GM20431 (cell line): ENCODE measurements around the gene GLTP.

Experiments used
- in situ Hi-C: fragments of 300-500 bp; cut with MseI, MboI; formaldehyde crosslinking; loops from one replicate; pipeline ENCODE4 v1.15.0; 2020; ENCODE audit warnings: low sequenced_read_pairs; ENCODE audit not compliant: unreplicated experiment

Gene GLTP

GRCh38 chr12:109847142-109847735 is 33.1 kb downstream of the GLTP start:
- in situ Hi-C loops: no loop called here

DNA sequence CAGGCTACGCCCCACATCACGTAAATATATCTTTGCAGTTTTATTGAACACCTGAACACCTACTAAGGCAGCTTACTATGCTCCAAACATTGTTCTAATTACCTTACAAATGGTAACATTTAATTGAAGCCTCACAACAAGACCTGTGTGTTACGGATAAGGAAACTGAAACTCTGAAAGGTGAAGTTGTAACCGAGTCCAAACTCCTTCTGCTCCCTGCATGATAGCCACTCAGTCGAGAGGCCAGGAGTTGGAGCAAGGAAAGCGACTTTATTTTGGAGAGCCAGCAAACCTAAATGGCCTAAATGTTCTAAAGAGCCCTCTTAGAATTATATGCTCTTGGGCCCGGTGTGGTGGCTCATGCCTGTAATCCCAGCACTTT is 34.5 kb downstream of the GLTP start:
- in situ Hi-C loops: no loop called here

- in situ Hi-C loops: no loop called here
Observed at GRCh38 chr12:109844983-109845823, 35.1 kb downstream of the GLTP start.

- in situ Hi-C loops: no loop called here
Observed at GRCh38 chr12:109844091-109844490, 36.2 kb downstream of the GLTP start.

DNA sequence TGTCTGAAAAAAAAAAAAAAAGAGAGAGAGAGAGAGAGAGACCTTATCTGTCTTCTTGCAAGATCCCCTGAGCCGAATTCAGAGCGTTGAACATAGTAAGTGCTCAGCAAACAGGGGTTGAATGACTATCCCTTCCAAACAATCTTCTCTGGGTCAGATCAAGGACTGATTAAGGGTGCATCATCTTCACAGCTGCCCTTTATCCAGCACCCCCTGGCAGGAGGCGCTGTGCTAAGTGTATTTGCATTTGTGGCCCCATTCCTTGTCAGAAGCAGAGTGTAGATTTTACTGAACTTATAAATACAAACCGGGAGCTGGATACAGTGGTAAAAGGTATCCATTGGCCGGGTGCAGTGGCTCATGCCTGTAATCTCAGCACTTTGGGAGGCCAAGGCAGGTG is 38.3 kb downstream of the GLTP start:
- in situ Hi-C loops: no loop called here

GRCh38 chr12:109841356-109841755 is 39.0 kb downstream of the GLTP start:
- in situ Hi-C loops: no loop called here

- in situ Hi-C loops: no loop called here
Observed at GRCh38 chr12:109840305-109841074, 39.9 kb downstream of the GLTP start.

GRCh38 chr12:109839444-109839843 is 40.9 kb downstream of the GLTP start:
- in situ Hi-C loops: no loop called here

- in situ Hi-C loops: no loop called here
Observed at GRCh38 chr12:109836916-109837315, 43.4 kb downstream of the GLTP start.

DNA sequence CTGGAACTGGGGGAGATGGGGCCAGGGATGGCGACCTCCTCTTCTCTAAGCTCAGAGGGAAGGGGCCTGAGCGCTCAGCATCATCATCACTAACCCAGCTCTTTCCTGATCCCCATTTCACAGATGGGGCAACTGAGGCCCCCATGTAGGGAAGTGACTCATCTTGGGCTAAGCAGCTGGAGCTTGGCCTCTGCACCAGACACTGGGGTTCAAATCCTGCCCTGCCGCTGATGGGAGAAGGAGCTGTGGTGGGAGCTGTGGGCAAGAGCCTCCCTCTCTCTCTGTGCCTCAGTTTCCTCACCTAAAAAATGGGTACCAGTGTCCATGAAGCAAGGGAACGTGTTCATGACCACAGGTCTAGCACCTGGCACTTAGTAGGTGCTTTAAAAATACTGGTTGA is 44.5 kb downstream of the GLTP start:
- in situ Hi-C loops: no loop called here

GRCh38 chr12:109833307-109834189 is 46.8 kb downstream of the GLTP start, which contains the start of gene TRPV4:
TRPV4 (minus strand) TSS chr12:109833398; CDS start chr12:109814796, 18,602 bp downstream.
- in situ Hi-C loops: no loop called here

DNA sequence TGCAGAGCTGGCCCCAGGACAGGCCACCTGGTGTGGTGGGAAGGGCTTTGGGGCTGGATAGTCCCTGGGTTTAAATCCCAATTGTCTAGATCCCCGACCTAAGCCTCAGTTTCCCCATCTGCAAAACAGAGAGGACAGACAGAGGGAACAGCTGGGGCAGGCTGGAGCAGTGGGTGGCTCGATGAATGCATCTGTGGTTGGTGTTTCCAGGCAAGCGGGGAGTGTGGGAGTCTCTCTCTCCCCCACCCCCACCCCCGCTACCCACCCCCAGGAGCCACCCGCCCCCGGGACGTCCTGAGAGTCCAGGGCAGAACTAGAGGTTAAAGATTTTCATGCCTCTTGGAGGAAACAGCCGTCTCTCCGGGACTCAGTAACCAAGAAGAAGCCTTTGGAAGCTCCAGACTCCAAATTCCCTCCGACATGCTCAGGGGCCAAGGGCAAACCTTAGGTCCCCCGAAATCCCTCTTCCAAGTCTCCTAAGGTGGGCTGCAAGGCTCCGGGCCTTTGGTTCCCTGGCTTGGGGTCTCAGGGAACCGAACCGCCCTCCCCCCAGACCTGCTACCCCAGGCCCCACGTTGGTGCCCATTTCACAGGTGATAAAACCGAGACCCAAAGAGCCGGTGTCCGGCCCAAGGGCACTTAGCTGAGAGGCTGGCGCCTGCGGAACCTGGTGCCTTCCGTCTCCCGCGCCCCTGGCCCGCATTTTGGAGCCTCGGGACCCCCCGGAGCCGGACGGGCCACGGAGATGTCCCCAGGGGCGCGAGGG is 47.6 kb downstream of the GLTP start:
- in situ Hi-C loops: no loop called here

GRCh38 chr12:109831929-109832328 is 48.4 kb downstream of the GLTP start:
- in situ Hi-C loops: no loop called here

DNA sequence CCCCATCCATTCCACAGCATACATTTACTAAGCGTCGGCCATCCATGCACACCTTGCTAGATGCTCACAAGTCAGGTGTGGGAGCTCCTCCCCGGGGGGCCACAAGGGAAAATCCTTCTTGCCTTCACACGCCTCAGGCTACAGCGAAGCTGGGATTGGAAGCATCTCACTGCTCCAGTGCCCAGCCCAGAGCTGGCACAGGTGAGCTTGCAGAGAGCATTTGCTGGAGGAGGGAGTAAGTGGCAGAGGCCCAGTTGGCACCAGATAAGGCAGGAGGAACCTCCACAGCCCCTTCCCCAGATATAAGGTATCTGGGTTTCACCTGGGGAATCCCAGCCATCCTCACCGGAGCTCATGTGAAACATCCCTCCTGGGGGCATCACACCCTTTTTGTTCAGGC is 49.0 kb downstream of the GLTP start:
- in situ Hi-C loops: no loop called here

DNA sequence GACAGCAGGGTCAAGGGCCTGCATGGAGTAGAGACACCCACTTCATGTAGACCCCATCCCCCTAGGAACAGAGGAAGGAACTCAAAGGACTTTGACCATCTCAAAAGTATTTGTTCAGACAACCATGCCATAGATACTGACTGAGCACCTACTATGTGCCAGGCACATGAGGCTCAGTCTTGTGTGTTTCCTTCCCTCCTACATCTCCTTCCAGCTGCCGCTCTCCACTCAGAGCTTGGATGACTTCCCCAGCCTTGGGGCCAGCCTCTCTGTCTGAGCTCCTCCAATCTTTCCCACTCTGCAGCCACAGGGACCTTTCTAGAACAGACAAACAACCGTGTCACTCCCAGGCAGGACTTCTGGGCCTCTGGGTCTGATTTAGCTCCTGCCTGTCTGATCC is 49.6 kb downstream of the GLTP start:
- in situ Hi-C loops: no loop called here

DNA sequence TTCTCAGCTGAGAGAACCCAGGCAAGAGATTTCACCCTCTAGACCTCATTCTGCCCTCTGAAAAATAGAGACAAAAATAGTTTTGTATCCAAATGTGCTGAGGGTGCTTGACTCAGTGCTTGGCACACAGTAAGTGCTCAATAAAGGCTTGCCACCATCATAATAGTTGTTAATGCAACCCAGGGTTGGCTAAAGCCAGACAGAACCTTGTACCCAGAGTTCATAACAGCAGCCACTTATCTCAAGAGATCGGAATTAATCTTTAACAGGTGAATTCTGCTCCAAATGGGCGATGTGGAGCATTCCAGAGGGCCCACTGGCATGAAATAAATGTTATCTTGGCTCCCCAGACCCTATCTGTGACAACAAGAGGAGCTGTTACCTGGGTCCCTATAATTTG is 50.1 kb downstream of the GLTP start:
- in situ Hi-C loops: no loop called here

GRCh38 chr12:109829667-109830066 is 50.7 kb downstream of the GLTP start:
- in situ Hi-C loops: no loop called here

DNA sequence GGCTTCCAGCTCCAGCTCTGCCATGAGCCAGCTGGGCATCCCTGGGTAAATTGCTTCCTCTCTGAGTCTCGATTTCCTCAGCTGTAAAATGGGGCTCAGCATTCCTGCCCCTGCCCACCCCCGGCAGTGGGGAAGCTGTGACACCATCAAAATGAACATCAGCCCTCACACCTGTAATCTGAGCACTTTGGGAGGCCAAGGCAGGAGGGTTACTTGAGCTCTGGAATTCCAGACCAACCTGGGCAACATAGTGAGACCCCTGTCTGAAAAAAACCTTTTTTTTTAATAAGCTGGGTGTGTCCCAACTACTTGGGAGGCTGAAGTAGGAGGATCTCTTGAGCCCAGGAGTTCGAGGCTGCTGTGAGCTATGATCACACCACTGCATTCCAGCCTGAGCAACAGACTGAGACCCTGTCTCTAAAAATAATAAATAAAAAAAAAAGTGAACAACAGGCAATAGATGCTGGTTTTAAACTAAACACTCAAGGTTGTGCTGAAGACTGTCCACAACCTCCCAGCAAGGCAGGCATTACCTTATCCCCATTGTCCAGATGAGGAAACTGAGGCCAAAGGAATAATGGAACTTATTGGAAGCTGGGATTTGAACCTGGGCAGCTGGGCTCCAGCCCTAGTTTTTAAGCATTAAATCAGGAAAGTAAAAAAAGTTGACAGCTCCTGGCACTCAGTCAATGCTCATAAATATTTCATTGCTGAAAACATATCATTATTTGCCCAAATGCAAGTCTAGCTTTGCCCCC is 51.4 kb downstream of the GLTP start:
- in situ Hi-C loops: no loop called here
